ENCODE measurements around the gene NCBP3.

Gene NCBP3

GRCh38 chr17:3803308-3803640, 42.8 kb downstream of the NCBP3 start:
- Histone ChIP-seq H3K9me3 (ENCODE audit: control insufficient read depth in 1 of 2, low read length in 2 of 2) (no peaks in the 10 kb centered on the region), H3K27me3 (ENCODE audit: control insufficient read depth in 1 of 2, insufficient read depth in 2 of 2, low read length in 2 of 2) (no peaks in the 10 kb centered on the region), H3K4me1 (ENCODE audit: control insufficient read depth in 1 of 2, insufficient read depth in 2 of 2, low read length in 2 of 2) (peaks cover 4 to 13% of the 10 kb centered on the region in 2 donors), H3K36me3 (ENCODE audit: control insufficient read depth in 1 of 2, insufficient read depth in 2 of 2, low read length in 2 of 2) (peaks cover 6 to 19% of the 10 kb centered on the region in 2 donors), H3K27ac (ENCODE audit: low read depth, low read length) (no peak overlapping the region), H3K9ac (ENCODE audit: low read depth in 1 of 2, low read length in 2 of 2) (no peak overlapping the region), H3K4me3 (ENCODE audit: low read depth in 1 of 2, low read length in 2 of 2) (no peak overlapping the region)

DNA sequence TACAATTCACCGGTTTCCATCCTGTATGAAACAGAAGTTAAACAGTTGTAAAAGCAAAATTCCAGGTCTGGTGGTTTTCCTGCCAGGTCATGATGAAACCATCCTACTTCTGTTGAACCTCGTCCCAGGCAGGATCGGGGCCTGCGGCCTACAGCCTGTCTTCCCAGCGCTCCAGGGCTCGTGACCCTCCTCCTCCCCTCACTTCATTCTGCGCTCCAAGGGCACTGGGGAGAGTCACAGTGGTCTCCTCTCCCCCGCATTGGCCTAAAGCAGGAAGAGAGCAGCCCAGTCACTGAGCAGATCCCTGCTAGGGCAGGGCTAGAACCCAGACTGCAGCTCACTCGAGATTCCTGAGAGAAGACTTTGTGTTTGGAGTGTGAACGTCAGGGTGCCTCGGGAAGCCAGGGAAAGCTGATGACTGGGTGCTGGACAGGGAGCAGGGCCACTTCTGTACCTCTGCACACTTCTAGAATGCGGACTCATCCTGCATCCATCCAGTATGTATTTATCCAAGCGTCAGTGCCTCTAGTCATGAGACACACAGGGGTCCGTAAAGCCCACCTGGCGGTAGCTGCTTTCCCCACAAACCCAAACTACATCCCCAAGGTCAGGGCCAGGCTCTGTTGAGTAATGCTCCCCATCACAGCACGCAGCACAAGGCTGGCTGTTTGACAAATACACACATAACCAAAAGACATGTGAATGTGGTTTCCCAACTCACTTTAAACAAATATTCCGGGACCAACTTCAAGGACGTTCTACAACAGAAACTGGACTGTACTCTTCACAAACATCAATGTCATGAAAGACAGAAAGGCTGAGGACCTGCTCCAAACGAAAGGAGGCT, 43.4 kb downstream of the NCBP3 start:
- H3K36me3 ChIP-seq (ENCODE audit: control insufficient read depth in 1 of 2, insufficient read depth in 2 of 2, low read length in 2 of 2), result peaks cover 5 to 13% of the 10 kb centered on the region in 2 donors
- H3K27me3 ChIP-seq (ENCODE audit: control insufficient read depth in 1 of 2, insufficient read depth in 2 of 2, low read length in 2 of 2), result no peaks in the 10 kb centered on the region
- peaks cover 4 to 13% of the 10 kb centered on the region in 2 donors for H3K4me1 ChIP-seq (ENCODE audit: control insufficient read depth in 1 of 2, insufficient read depth in 2 of 2, low read length in 2 of 2)
- no peak overlapping the region for H3K4me3 ChIP-seq (ENCODE audit: low read depth in 1 of 2, low read length in 2 of 2)
- H3K9ac ChIP-seq (ENCODE audit: low read depth in 1 of 2, low read length in 2 of 2), result peak overlapping the region in 1 of 2 donors; percentile 19
- no peak overlapping the region for H3K27ac ChIP-seq (ENCODE audit: low read depth, low read length)
- H3K9me3 ChIP-seq (ENCODE audit: control insufficient read depth in 1 of 2, low read length in 2 of 2), result no peaks in the 10 kb centered on the region

GRCh38 chr17:3801792-3802191, 44.3 kb downstream of the NCBP3 start:
- no peaks in the 10 kb centered on the region for H3K9me3 ChIP-seq (ENCODE audit: control insufficient read depth in 1 of 2, low read length in 2 of 2)
- peaks cover 0 to 4% of the 10 kb centered on the region in 2 donors for H3K36me3 ChIP-seq (ENCODE audit: control insufficient read depth in 1 of 2, insufficient read depth in 2 of 2, low read length in 2 of 2)
- no peak overlapping the region for H3K9ac ChIP-seq (ENCODE audit: low read depth in 1 of 2, low read length in 2 of 2)
- no peak overlapping the region for H3K4me3 ChIP-seq (ENCODE audit: low read depth in 1 of 2, low read length in 2 of 2)
- peaks cover 4 to 13% of the 10 kb centered on the region in 2 donors for H3K4me1 ChIP-seq (ENCODE audit: control insufficient read depth in 1 of 2, insufficient read depth in 2 of 2, low read length in 2 of 2)
- H3K27ac ChIP-seq (ENCODE audit: low read depth, low read length), result no peak overlapping the region
- no peaks in the 10 kb centered on the region for H3K27me3 ChIP-seq (ENCODE audit: control insufficient read depth in 1 of 2, insufficient read depth in 2 of 2, low read length in 2 of 2)

DNA sequence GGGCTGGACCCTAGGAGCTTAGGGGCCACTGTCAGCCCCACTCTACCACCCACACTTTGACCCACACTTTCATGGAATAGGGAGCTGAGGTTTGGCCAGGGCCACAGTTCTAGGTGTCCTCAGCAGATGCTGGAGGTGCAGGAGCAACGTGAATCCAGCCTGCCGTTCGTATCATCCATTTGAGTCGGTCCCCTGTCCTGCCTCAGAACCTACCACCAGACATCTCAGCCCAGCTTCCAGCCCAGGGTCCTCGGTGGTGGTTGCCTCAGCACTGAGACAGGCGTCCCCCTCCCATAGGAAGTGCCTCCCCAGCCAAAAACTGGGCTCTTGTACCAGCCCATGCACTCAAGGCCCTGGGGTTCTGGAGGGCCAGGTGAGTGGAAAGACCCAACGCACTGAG, 44.7 kb downstream of the NCBP3 start:
- Histone ChIP-seq H3K27me3 (ENCODE audit: control insufficient read depth in 1 of 2, insufficient read depth in 2 of 2, low read length in 2 of 2) (no peaks in the 10 kb centered on the region), H3K4me3 (ENCODE audit: low read depth in 1 of 2, low read length in 2 of 2) (no peak overlapping the region), H3K36me3 (ENCODE audit: control insufficient read depth in 1 of 2, insufficient read depth in 2 of 2, low read length in 2 of 2) (peaks cover 0 to 2% of the 10 kb centered on the region in 2 donors), H3K9me3 (ENCODE audit: control insufficient read depth in 1 of 2, low read length in 2 of 2) (no peaks in the 10 kb centered on the region), H3K4me1 (ENCODE audit: control insufficient read depth in 1 of 2, insufficient read depth in 2 of 2, low read length in 2 of 2) (peaks cover 4 to 13% of the 10 kb centered on the region in 2 donors), H3K9ac (ENCODE audit: low read depth in 1 of 2, low read length in 2 of 2) (no peak overlapping the region), H3K27ac (ENCODE audit: low read depth, low read length) (no peak overlapping the region)

GRCh38 chr17:3800362-3801271, 45.4 kb downstream of the NCBP3 start, which contains the start of gene ITGAE:
ITGAE (minus strand) TSS chr17:3801188; CDS start chr17:3801144, 44 bp downstream.
- H3K4me3 ChIP-seq (ENCODE audit: low read depth in 1 of 2, low read length in 2 of 2), result peak within 1 kb of the TSS in 1 of 2 donors; percentile 13
- no peaks in the 10 kb centered on the region for H3K9me3 ChIP-seq (ENCODE audit: control insufficient read depth in 1 of 2, low read length in 2 of 2)
- peak within 1 kb of the TSS; percentile 12 to 15 for H3K9ac ChIP-seq (ENCODE audit: low read depth in 1 of 2, low read length in 2 of 2)
- no peak within 1 kb of the TSS for H3K27ac ChIP-seq (ENCODE audit: low read depth, low read length)
- H3K36me3 ChIP-seq (ENCODE audit: control insufficient read depth in 1 of 2, insufficient read depth in 2 of 2, low read length in 2 of 2), result no peaks in the 10 kb centered on the region
- H3K4me1 ChIP-seq (ENCODE audit: control insufficient read depth in 1 of 2, insufficient read depth in 2 of 2, low read length in 2 of 2), result peaks cover 4 to 19% of the 10 kb centered on the region in 2 donors
- H3K27me3 ChIP-seq (ENCODE audit: control insufficient read depth in 1 of 2, insufficient read depth in 2 of 2, low read length in 2 of 2), result no peaks in the 10 kb centered on the region

GRCh38 chr17:3799181-3799945, 46.7 kb downstream of the NCBP3 start:
- Histone ChIP-seq H3K27ac (ENCODE audit: low read depth, low read length) (no peak overlapping the region), H3K36me3 (ENCODE audit: control insufficient read depth in 1 of 2, insufficient read depth in 2 of 2, low read length in 2 of 2) (no peaks in the 10 kb centered on the region), H3K4me3 (ENCODE audit: low read depth in 1 of 2, low read length in 2 of 2) (no peak overlapping the region), H3K9ac (ENCODE audit: low read depth in 1 of 2, low read length in 2 of 2) (no peak overlapping the region), H3K9me3 (ENCODE audit: control insufficient read depth in 1 of 2, low read length in 2 of 2) (no peaks in the 10 kb centered on the region), H3K4me1 (ENCODE audit: control insufficient read depth in 1 of 2, insufficient read depth in 2 of 2, low read length in 2 of 2) (peaks cover under 1 to 24% of the 10 kb centered on the region in 2 donors), H3K27me3 (ENCODE audit: control insufficient read depth in 1 of 2, insufficient read depth in 2 of 2, low read length in 2 of 2) (no peaks in the 10 kb centered on the region)

DNA sequence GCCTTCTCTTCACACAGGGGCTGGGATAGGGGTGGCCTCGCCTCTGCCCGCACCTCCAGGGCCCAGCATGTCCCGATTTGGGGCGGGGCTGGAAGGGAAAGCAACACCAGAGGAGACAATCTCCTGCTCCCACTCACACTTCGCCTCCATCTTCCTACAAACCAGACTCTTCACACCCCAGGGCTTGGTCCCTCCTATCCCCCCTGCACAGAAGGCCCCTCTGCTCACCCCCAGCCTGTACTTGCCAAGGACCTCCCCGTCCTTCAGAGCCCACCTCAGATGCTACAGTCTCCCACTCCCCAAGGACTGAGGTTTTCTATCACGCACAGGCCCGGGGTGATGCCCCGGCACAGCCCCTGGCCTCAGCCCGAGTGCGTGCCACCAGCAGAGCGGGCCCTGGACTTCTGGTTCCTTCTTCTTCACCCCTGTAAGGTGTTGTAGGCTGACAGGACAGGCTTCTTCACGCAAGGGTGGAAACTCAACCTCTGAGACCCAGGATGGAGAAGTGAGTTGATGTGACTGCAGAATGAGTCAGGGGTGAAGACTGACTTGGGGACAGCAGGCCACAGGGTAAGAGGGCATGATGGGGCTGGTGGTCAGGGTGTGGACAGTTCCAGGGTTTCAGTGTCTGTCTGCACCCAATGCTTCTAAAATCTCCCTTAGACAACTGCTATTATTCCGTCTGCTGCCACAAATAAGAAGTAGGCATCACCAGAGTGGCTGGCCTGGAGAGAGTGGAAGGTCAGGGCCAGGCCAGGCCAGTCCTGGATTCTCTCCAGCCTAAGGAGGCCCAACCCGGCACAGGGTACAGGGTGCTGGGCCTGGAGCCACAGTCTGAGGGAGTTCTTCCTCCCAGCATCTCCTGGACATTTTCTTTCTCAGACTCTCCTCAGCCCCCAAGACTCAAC, 47.5 kb downstream of the NCBP3 start:
- H3K27ac ChIP-seq (ENCODE audit: low read depth, low read length), result no peak overlapping the region
- H3K9me3 ChIP-seq (ENCODE audit: control insufficient read depth in 1 of 2, low read length in 2 of 2), result no peaks in the 10 kb centered on the region
- no peak overlapping the region for H3K4me3 ChIP-seq (ENCODE audit: low read depth in 1 of 2, low read length in 2 of 2)
- no peak overlapping the region for H3K9ac ChIP-seq (ENCODE audit: low read depth in 1 of 2, low read length in 2 of 2)
- peaks cover 0 to 24% of the 10 kb centered on the region in 2 donors for H3K4me1 ChIP-seq (ENCODE audit: control insufficient read depth in 1 of 2, insufficient read depth in 2 of 2, low read length in 2 of 2)
- H3K27me3 ChIP-seq (ENCODE audit: control insufficient read depth in 1 of 2, insufficient read depth in 2 of 2, low read length in 2 of 2), result no peaks in the 10 kb centered on the region
- H3K36me3 ChIP-seq (ENCODE audit: control insufficient read depth in 1 of 2, insufficient read depth in 2 of 2, low read length in 2 of 2), result no peaks in the 10 kb centered on the region

GRCh38 chr17:3796822-3797170, 49.2 kb downstream of the NCBP3 start:
- Histone ChIP-seq H3K4me3 (ENCODE audit: low read depth in 1 of 2, low read length in 2 of 2) (no peak overlapping the region), H3K27me3 (ENCODE audit: control insufficient read depth in 1 of 2, insufficient read depth in 2 of 2, low read length in 2 of 2) (no peaks in the 10 kb centered on the region), H3K4me1 (ENCODE audit: control insufficient read depth in 1 of 2, insufficient read depth in 2 of 2, low read length in 2 of 2) (peaks cover 0 to 19% of the 10 kb centered on the region in 2 donors), H3K9ac (ENCODE audit: low read depth in 1 of 2, low read length in 2 of 2) (no peak overlapping the region), H3K36me3 (ENCODE audit: control insufficient read depth in 1 of 2, insufficient read depth in 2 of 2, low read length in 2 of 2) (no peaks in the 10 kb centered on the region), H3K9me3 (ENCODE audit: control insufficient read depth in 1 of 2, low read length in 2 of 2) (no peaks in the 10 kb centered on the region), H3K27ac (ENCODE audit: low read depth, low read length) (no peak overlapping the region)

DNA sequence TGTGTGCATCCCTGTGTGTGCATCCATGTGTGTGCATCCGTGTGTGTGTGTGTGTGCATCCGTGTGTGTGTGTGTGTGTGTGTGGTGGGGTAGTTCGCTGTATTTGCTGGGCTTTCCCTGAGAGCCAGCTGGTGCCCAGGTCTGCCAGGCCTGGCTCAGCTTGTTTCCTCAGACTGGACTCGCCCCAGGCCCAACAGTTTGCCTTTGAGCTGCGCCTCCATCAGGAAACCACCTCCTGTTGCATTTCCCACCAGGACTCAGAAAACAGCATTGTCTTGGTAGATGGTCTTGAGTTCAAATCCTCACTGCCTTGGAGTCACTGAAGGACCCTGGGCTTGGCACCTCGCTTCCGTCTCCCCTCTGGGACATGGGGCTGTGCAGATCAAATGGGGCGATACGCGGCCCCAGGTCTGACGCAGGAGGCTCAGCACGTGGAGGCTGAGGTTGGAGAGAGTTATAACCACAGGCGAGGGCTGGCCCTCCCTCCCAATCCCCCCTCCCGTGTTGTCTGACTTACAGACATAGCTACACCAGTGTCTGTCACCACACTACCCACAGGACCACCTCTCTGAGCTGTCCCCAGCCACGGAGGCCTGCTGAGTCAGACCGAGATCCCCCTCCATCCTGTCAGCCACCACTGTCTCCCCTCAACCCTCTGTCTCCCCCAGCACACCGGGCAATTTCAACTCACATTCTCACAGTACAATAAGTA, 49.8 kb downstream of the NCBP3 start:
- Histone ChIP-seq H3K4me3 (ENCODE audit: low read depth in 1 of 2, low read length in 2 of 2) (peak overlapping the region in 1 of 2 donors; percentile 32), H3K27ac (ENCODE audit: low read depth, low read length) (no peak overlapping the region), H3K9ac (ENCODE audit: low read depth in 1 of 2, low read length in 2 of 2) (no peak overlapping the region), H3K9me3 (ENCODE audit: control insufficient read depth in 1 of 2, low read length in 2 of 2) (no peaks in the 10 kb centered on the region), H3K36me3 (ENCODE audit: control insufficient read depth in 1 of 2, insufficient read depth in 2 of 2, low read length in 2 of 2) (no peaks in the 10 kb centered on the region), H3K27me3 (ENCODE audit: control insufficient read depth in 1 of 2, insufficient read depth in 2 of 2, low read length in 2 of 2) (no peaks in the 10 kb centered on the region), H3K4me1 (ENCODE audit: control insufficient read depth in 1 of 2, insufficient read depth in 2 of 2, low read length in 2 of 2) (peaks cover 0 to 16% of the 10 kb centered on the region in 2 donors)

Measured in duodenal mucosa (tissue), 2 donors.